ENCODE results near the gene HSPA1B.
"Not testable (repeated sequence)": the region's sequence is repeated elsewhere in the genome, so short reads cannot be mapped to it uniquely, and the experiment has no call there.

Gene HSPA1B

DNA sequence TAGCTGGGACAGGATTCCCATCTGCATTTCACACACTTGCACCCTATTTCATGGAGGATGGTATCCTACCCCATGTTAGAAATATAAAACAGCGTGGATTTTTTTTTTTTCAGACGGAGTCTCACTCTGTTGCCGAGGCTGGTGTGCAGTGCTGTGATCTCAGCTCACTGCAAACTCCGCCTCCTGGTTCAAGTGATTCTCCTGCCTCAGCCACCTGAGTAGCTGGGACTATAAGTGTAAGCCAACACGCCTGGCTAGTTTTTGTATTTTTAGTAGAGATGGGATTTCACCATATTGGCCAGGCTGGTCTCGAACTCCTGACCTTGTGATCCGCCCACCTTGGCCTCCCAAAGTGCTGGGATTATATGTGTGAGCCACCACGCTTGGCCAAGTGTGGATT lies 30.2 kb downstream of the HSPA1B start:
- peaks cover 0 to 12% (median 9%) of the 10 kb centered on the region in 4 experiments for H3K4me1 ChIP-seq (ENCODE audit: control extremely low read depth in 1 of 4, control insufficient read depth in 4 of 4, insufficient read depth in 4 of 4, low read length in 3 of 4)
- not testable (repeated sequence) for DNase-seq; H3K4me3 ChIP-seq (ENCODE audit: control insufficient read depth in 1 of 7, extremely low read depth in 1 of 7, insufficient read depth in 4 of 7, low read depth in 2 of 7, low read length in 6 of 7); H3K9me3 ChIP-seq (ENCODE audit: control extremely low read depth in 1 of 5, control insufficient read depth in 4 of 5, insufficient read depth in 2 of 5, low read depth in 1 of 5, low read length in 4 of 5); H3K27me3 ChIP-seq (replicated peaks in 2 of 5; ENCODE audit: control insufficient read depth in 4 of 5, insufficient read depth in 5 of 5, low read length in 4 of 5); H3K27ac ChIP-seq (ENCODE audit: insufficient read depth in 1 of 2, low read depth in 1 of 2, low read length in 2 of 2, poor library complexity in 1 of 2, severe bottlenecking in 2 of 2)
- POLR2A ChIA-PET, result interaction anchor here (0.9 kb wide), 1 partner anchor 21 kb away, joined by 3 read pairs; no protein-coding TSS in a partner anchor
- H3K36me3 ChIP-seq (ENCODE audit: control insufficient read depth in 4 of 4, insufficient read depth in 4 of 4, low read length in 3 of 4), result peaks cover 9 to 39% (median 16%) of the 10 kb centered on the region in 4 experiments
- WGBS (ENCODE audit: insufficient coverage), result 94% methylated on average over 8 of the region's 8 CpGs
- CTCF ChIA-PET, result interaction anchor here (1.2 kb wide), 3 partner anchors 11 to 18 kb away, joined by 3 to 4 read pairs (median 4); no protein-coding TSS in a partner anchor

DNA sequence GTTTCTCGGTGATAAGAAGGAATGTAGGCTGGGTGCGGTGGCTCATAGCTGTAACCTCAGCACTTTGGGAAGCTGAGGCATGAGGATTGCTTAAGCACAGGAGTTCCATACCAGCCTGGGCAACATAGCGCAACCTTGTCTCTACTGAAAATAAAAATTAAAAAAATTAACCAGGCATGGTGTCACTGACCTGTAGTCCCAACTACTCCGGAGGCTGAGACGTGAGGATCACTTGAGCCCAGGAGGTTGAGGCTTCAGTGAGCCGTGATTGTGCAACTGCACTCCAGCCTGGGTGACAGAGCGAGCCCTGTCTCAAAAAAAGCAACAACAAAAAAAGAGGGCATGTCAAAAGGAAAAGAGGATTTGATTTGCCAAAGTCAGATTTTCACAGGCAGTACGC lies 31.2 kb downstream of the HSPA1B start:
- 99% methylated on average over 7 of the region's 8 CpGs for WGBS (ENCODE audit: insufficient coverage)
- CTCF ChIA-PET, result interaction anchor here (0.7 to 1.2 kb wide), 2 partner anchors 17 to 243 kb away, joined by 3 to 5 read pairs; no protein-coding TSS in a partner anchor
- no peaks in the 10 kb centered on the region for H3K27me3 ChIP-seq (replicated peaks in 2 of 5; ENCODE audit: control insufficient read depth in 4 of 5, insufficient read depth in 5 of 5, low read length in 4 of 5)

DNA sequence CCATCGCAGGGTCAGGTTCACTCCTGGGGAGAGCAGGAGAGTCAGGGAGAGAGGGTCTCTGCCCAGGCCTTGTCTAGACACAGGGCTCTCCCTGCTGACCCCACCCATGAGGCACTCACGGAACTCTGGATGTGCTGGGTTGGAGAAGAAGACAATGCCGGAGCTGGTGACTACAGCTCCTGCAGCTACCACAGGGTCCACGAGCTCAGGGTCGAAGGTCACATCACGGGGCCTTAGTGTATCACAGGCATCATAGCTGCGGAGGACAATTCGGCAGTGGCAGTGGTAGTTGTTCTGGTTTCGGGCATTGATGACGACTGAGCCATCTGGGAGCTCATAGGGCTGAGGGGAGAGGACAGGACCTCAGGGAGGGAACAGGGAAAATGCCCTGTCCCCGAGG lies 32.4 kb downstream of the HSPA1B start:
- ChIA-PET CTCF (interaction anchor here (1.1 to 1.2 kb wide), 2 partner anchors 14 to 21 kb away, joined by 3 to 5 read pairs; no protein-coding TSS in a partner anchor), POLR2A (no interaction called here)
- Histone ChIP-seq H3K9me3 (ENCODE audit: control extremely low read depth in 1 of 5, control insufficient read depth in 4 of 5, insufficient read depth in 2 of 5, low read depth in 1 of 5, low read length in 4 of 5) (no peaks in the 10 kb centered on the region), H3K4me1 (ENCODE audit: control extremely low read depth in 1 of 4, control insufficient read depth in 4 of 4, insufficient read depth in 4 of 4, low read length in 3 of 4) (peaks cover 0 to 25% (median 19%) of the 10 kb centered on the region in 4 experiments), H3K4me3 (ENCODE audit: control insufficient read depth in 1 of 7, extremely low read depth in 1 of 7, insufficient read depth in 4 of 7, low read depth in 2 of 7, low read length in 6 of 7) (no peak overlapping the region), H3K27me3 (replicated peaks in 2 of 5; ENCODE audit: control insufficient read depth in 4 of 5, insufficient read depth in 5 of 5, low read length in 4 of 5) (no peaks in the 10 kb centered on the region), H3K27ac (ENCODE audit: insufficient read depth in 1 of 2, low read depth in 1 of 2, low read length in 2 of 2, poor library complexity in 1 of 2, severe bottlenecking in 2 of 2) (no peak overlapping the region), H3K36me3 (ENCODE audit: control insufficient read depth in 4 of 4, insufficient read depth in 4 of 4, low read length in 3 of 4) (peaks cover 9 to 39% (median 16%) of the 10 kb centered on the region in 4 experiments)
- no peak for DNase-seq
- 96% methylated on average over 11 of the region's 11 CpGs for WGBS (ENCODE audit: insufficient coverage)

More for the DNA sequence above, 31.2 kb downstream of the HSPA1B start:
- DNase-seq, result no peak
- Histone ChIP-seq H3K4me1 (ENCODE audit: control extremely low read depth in 1 of 4, control insufficient read depth in 4 of 4, insufficient read depth in 4 of 4, low read length in 3 of 4) (peaks cover 0 to 19% (median 14%) of the 10 kb centered on the region in 4 experiments), H3K4me3 (ENCODE audit: control insufficient read depth in 1 of 7, extremely low read depth in 1 of 7, insufficient read depth in 4 of 7, low read depth in 2 of 7, low read length in 6 of 7) (no peak overlapping the region), H3K36me3 (ENCODE audit: control insufficient read depth in 4 of 4, insufficient read depth in 4 of 4, low read length in 3 of 4) (peaks cover 9 to 39% (median 16%) of the 10 kb centered on the region in 4 experiments), H3K27ac (ENCODE audit: insufficient read depth in 1 of 2, low read depth in 1 of 2, low read length in 2 of 2, poor library complexity in 1 of 2, severe bottlenecking in 2 of 2) (no peak overlapping the region), H3K9me3 (ENCODE audit: control extremely low read depth in 1 of 5, control insufficient read depth in 4 of 5, insufficient read depth in 2 of 5, low read depth in 1 of 5, low read length in 4 of 5) (no peaks in the 10 kb centered on the region)
- POLR2A ChIA-PET, result no interaction called here

DNA sequence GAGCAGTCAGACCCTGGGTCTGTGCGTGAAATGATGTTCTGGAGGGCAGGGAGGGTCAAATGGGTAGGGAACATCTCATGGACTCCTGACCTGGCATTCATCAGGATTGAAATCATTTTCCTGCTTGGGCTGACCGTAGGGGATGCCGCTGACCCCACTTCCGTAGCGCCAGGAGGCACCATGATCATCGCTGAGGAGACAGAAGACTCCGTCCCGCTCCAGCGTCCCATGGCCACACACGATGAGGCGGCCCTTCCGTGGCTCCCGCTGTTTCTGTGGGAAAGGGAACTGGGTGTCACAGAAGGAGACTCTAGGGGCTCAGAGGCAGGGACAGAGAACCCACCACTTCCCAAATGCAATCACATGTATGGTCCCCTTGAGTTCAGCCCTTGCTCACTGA lies 32.8 kb downstream of the HSPA1B start:
- Histone ChIP-seq H3K27me3 (replicated peaks in 2 of 5; ENCODE audit: control insufficient read depth in 4 of 5, insufficient read depth in 5 of 5, low read length in 4 of 5) (no peaks in the 10 kb centered on the region), H3K36me3 (ENCODE audit: control insufficient read depth in 4 of 4, insufficient read depth in 4 of 4, low read length in 3 of 4) (peaks cover 9 to 39% (median 16%) of the 10 kb centered on the region in 4 experiments), H3K4me1 (ENCODE audit: control extremely low read depth in 1 of 4, control insufficient read depth in 4 of 4, insufficient read depth in 4 of 4, low read length in 3 of 4) (peaks cover 0 to 29% (median 19%) of the 10 kb centered on the region in 4 experiments), H3K9me3 (ENCODE audit: control extremely low read depth in 1 of 5, control insufficient read depth in 4 of 5, insufficient read depth in 2 of 5, low read depth in 1 of 5, low read length in 4 of 5) (no peaks in the 10 kb centered on the region), H3K27ac (ENCODE audit: insufficient read depth in 1 of 2, low read depth in 1 of 2, low read length in 2 of 2, poor library complexity in 1 of 2, severe bottlenecking in 2 of 2) (no peak overlapping the region), H3K4me3 (ENCODE audit: control insufficient read depth in 1 of 7, extremely low read depth in 1 of 7, insufficient read depth in 4 of 7, low read depth in 2 of 7, low read length in 6 of 7) (no peak overlapping the region)
- ChIA-PET CTCF (interaction anchor here (1.1 to 1.2 kb wide), 2 partner anchors 15 to 22 kb away, joined by 3 to 5 read pairs; no protein-coding TSS in a partner anchor), POLR2A (no interaction called here)
- no peak for DNase-seq
- over 99% methylated on average over 13 of the region's 13 CpGs for WGBS (ENCODE audit: insufficient coverage)

DNA sequence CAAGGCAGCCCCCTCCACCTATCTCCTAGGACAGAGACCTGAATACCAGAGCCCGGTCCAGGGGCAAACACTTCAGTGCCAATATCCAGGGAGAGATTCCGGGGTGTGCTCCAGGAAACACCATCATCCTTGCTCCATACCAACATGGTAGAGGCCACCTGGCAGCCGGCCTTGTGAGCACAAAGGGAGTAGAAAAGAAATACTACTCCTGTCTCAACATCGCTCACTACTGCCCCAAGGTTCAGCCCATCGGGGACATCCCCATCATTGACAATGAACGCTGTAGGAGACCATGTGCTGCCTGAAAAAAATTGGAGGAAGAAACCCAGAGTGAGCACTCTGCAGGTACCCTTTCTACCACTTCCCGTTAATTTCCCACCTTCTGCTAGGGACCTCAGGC lies 33.6 kb downstream of the HSPA1B start:
- Histone ChIP-seq H3K27ac (ENCODE audit: insufficient read depth in 1 of 2, low read depth in 1 of 2, low read length in 2 of 2, poor library complexity in 1 of 2, severe bottlenecking in 2 of 2) (no peak overlapping the region), H3K4me3 (ENCODE audit: control insufficient read depth in 1 of 7, extremely low read depth in 1 of 7, insufficient read depth in 4 of 7, low read depth in 2 of 7, low read length in 6 of 7) (no peak overlapping the region), H3K9me3 (ENCODE audit: control extremely low read depth in 1 of 5, control insufficient read depth in 4 of 5, insufficient read depth in 2 of 5, low read depth in 1 of 5, low read length in 4 of 5) (no peaks in the 10 kb centered on the region), H3K4me1 (ENCODE audit: control extremely low read depth in 1 of 4, control insufficient read depth in 4 of 4, insufficient read depth in 4 of 4, low read length in 3 of 4) (peaks cover 0 to 29% (median 19%) of the 10 kb centered on the region in 4 experiments), H3K27me3 (replicated peaks in 2 of 5; ENCODE audit: control insufficient read depth in 4 of 5, insufficient read depth in 5 of 5, low read length in 4 of 5) (no peaks in the 10 kb centered on the region), H3K36me3 (ENCODE audit: control insufficient read depth in 4 of 4, insufficient read depth in 4 of 4, low read length in 3 of 4) (peaks cover 9 to 39% (median 16%) of the 10 kb centered on the region in 4 experiments)
- CTCF ChIA-PET, result no interaction called here
- POLR2A ChIA-PET, result no interaction called here
- WGBS (ENCODE audit: insufficient coverage), result 100% methylated on average over 4 of the region's 7 CpGs
- no peak for DNase-seq

DNA sequence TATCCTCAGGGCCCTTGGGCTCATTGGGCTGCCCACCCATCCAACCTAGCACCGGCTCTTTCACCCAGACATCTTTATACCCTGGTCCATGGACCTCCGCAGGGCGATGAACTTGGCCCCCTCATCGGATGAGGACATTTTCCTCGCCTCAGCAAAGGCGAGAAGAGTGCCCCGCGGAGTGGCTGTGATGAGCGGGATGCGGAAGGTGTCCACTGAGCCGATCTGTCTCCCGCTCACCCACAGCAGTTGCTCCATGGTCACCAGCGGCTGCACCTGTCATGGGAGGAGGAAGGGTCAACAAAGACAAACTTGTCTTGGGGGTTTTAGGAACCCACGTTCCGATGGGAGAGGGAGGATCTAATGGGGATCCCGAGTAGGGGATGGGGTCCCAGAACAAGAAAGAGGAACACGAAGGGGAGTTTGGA lies 34.4 kb downstream of the HSPA1B start:
- ChIA-PET POLR2A (interaction anchor here (1.0 to 2.2 kb wide), 3 partner anchors 9 to 26 kb away, joined by 3 to 18 read pairs (median 3); no protein-coding TSS in a partner anchor), CTCF (interaction anchor here (0.9 to 4.0 kb wide), 2 partner anchors 14 to 23 kb away, joined by 3 to 14 read pairs; no protein-coding TSS in a partner anchor)
- no peak for DNase-seq
- peaks cover 9 to 39% (median 16%) of the 10 kb centered on the region in 4 experiments for H3K36me3 ChIP-seq (ENCODE audit: control insufficient read depth in 4 of 4, insufficient read depth in 4 of 4, low read length in 3 of 4)
- no peaks in the 10 kb centered on the region for H3K27me3 ChIP-seq (replicated peaks in 2 of 5; ENCODE audit: control insufficient read depth in 4 of 5, insufficient read depth in 5 of 5, low read length in 4 of 5)
- H3K4me1 ChIP-seq (ENCODE audit: control extremely low read depth in 1 of 4, control insufficient read depth in 4 of 4, insufficient read depth in 4 of 4, low read length in 3 of 4), result peaks cover 0 to 29% (median 19%) of the 10 kb centered on the region in 4 experiments
- WGBS (ENCODE audit: insufficient coverage), result 59% methylated on average over 15 of the region's 17 CpGs
- H3K4me3 ChIP-seq (ENCODE audit: control insufficient read depth in 1 of 7, extremely low read depth in 1 of 7, insufficient read depth in 4 of 7, low read depth in 2 of 7, low read length in 6 of 7), result peak overlapping the region; percentile 69 to 96 (median 87)
- H3K9me3 ChIP-seq (ENCODE audit: control extremely low read depth in 1 of 5, control insufficient read depth in 4 of 5, insufficient read depth in 2 of 5, low read depth in 1 of 5, low read length in 4 of 5), result no peaks in the 10 kb centered on the region
- H3K27ac ChIP-seq (ENCODE audit: insufficient read depth in 1 of 2, low read depth in 1 of 2, low read length in 2 of 2, poor library complexity in 1 of 2, severe bottlenecking in 2 of 2), result peak overlapping the region; percentile 50 to 86
